GM21528 (cell line): ENCODE results near the gene TTC33.
A peak's percentile ranks its signal among the peaks of the same experiment; 100 is the strongest.

ENCODE experiments used
- ATAC-seq: cut with Tn5 transposase; IDR thresholded peaks from one replicate; pipeline ENCODE4 v1.9.1; 2021; ENCODE audit warnings: mild to moderate bottlenecking, moderate library complexity; ENCODE audit not compliant: unreplicated experiment, low FRiP score

Gene TTC33

DNA sequence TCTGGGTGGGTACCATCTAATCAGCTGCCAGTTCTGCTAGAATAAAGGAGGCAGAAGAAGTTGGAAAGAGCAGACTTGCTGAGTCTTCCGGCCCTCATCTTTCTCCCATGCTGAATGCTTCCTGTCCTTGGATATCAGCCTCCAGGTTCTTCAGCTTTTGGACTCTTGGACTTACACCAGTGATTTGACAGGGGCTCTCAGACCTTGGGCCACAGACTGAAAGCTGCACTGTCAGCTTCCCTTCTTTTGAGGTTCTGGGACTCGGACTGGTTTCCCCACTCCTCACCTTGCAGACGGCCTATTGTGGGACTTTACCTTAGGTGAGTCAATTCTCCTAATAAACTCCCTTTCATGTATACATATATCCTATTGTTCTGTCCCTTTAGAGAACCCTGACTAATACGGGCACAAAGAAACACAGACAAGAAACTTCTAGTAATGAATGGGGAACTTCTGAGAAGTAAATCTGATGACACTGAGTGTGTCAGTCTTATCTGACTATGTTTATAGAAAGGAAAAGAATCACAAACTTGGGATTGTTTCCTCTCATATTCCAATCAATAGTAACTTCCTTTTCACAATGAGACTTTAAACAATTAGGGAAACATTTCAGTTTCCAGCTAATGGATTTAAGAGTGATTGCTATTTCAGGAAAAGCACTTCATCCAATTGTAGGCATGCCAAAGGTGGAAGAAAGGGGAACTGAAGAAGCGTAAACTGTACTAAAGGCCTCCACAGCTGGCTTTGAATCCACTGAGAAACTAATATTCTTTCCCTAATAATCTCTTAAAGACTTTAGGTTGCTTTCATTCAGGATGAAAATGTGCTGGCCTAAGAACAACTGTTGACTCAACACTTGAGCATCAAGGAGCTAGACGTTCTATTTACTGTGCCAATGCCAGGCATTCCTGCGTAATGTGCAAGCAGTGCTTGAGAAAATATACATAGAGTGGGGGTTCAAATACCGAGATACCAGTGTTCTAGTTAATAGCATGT lies 204.0 kb downstream of the TTC33 start:
- no peak for ATAC-seq

DNA sequence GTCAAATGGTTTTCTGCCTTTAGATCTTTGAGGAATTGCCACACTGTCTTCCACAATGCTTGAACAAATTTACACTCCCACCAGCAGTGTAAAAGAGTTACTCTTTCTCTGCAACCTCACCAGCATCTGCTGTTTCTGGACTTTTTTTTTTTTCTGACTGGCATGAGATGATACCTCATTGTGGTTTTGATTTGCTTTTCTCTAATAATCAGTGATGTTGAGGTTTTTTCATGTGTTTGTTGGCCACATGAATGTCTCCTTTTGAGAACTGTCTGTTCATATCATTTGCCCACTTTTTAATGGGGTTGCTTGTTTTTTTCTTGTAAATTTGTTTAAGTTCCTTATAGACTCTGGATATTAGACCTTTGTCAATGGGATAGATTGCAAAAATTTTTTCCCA lies 205.3 kb downstream of the TTC33 start:
- ATAC-seq = no peak

DNA sequence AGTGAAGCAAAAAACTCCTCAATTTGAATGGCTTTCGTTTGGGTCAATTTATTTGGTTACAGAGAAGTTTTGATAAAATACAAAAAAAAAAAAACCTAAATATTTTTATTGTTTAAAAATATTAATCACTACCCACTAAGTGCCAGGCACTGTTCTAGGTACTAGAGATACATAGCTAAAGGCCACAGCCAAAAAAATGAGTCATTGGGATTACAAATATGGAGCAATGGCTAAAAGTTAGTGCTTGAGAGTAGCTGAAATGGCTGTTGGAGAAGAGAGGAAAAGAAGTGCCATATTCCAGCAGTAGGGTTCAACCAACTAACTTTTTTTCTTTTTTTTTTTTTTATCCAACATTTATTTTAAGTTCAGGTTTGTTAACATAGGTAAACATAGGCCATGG lies 206.1 kb downstream of the TTC33 start:
- ATAC-seq = no peak

DNA sequence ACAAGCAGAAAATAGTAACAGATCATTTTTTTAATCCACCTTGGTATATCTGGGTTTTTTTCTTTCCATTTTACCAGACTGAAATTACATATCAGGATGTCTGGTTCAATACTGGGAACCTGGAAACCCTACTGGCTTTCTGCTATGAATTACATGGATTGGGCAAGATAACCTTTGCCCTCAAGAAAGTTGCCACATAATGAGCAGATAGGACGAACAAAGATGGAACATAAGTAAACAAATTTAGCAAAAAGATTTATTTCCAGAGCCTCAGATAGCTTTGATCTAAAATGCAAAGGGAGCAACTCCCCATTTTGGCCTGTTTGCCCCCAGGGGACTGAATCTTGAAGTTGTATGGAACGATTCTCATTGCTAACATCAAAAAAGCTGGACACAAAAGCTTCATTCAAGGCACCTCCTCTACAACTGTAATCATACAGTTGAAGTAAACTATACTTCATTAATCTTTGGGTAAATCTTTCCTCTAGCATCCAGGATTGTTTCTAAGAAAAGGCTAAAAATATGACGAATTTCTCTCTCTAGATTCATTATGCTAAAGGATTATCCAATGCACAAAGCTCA lies 207.7 kb downstream of the TTC33 start:
- ATAC-seq = no peak

DNA sequence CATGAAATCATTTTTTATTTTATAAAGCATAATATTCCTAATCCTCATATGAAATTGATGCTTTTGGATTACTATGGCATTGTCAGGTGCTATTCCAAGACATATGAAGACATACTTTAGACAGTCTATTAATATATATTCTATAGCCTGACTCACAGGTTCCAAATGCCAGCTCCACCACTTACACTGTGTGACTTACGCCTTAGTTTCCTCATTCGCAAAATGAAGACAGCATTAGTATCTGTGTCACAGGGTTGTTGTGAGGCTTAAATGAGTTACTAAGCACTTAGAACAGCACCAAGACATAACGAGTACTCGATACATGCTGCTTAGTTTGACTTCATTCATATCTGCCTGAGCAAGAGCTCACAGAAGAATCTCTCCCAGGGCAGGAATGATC lies 208.2 kb downstream of the TTC33 start:
- ATAC-seq = no peak

DNA sequence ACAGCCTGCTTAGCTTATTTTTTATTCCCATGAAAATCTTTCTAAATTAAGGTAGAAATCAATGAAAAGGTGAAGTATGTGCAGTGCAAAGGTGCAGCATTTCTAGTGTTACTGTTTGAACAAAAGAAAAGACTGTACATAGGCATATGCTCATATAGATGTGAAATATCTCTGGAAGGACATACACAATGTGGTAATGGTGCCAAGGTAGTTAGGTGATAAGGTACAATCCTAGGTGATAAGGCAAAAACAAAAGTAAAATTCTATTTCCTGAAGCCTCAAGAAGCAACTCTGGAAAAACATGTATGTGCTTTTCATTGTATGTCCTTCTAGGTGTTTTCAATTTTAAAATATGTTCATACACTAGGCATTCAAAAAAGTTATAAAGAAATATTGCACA lies 215.5 kb downstream of the TTC33 start:
- ATAC-seq = no peak

DNA sequence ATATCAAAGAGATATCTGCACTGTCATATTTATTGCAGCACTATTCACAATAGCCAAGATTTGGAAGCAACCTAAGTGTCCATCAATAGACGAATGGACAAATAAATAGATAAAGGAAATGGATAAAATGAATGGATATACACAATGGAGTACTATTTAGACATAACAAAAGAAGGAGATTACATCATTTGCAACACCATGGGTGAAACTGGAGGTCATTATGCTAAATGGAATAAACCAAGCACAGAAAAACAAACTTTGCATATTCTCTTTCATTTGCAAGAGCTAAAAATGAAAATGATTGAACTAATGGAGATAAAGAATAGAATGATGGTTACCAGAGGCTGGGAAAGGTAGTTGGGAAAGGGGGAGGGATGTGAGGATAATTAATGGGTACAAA lies 231.1 kb downstream of the TTC33 start:
- ATAC-seq = no peak

DNA sequence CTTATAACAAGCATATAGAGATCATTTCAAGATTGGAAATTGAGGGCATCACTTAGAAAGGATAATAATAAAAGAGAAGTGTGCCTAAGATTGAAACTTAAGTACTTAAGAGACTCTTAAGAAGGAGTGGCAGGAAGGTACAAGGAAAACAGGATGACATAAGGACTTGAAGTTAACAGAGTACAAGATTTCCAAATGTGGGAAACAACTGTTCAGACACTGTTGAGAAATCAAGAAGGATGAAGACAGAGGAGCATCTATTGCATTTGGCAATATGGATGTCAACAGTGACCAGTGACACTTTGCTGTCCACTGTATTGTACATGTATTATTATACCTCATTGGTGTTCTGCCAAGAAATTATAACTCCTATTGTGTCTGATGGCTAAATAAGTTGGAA lies 233.8 kb downstream of the TTC33 start:
- ATAC-seq = no peak

DNA sequence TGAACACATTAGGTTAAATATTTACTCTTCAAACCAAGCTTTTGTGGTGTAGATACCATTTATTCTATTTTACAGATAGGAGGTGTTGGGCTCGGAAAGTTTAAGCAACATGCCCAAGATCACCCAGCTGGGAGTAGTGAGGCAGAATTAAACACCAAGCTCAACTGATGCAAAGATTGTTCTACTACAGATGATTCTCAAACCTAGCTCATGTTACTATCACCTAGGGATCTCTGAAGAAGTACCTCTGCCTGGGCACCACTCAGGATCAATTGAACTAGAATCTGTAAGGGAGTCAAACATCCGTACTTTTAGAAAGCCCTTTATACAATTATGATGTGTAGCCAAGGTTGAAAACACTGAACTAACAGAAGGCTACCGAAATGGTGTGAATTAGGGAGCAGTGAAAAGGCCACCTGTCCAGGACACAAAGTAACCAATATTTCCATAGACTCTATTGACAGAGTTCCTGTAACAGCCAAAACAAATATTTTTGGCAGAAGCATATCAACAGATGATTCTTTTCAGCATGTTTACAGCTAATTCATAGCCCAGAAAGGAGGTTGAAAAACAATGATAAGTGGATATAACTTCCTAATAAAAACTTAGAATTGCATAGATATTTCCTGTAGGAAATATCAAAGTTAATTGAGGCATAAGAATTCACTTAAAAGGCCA lies 234.5 kb downstream of the TTC33 start:
- ATAC-seq = no peak

DNA sequence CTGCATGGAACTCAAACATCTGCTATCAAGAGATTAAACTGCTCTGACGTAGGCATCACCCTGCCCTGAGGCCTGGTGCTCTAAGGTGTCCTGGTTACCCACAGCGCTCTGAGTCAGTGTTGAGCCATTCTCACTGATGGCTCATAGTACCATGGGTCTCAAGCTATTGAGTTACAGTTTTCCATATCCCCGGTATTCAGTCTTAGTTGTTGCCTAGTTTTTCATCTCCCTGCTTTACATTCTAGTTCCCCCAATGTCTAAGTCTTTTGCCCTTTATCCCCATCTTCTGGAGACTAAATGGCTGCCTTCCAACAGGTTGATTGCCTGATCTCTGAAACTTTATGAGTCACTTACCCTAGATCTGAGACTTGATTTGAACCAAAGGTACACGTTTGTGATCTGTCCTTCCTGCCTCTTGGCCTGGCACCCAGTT lies 237.3 kb downstream of the TTC33 start:
- no peak for ATAC-seq

DNA sequence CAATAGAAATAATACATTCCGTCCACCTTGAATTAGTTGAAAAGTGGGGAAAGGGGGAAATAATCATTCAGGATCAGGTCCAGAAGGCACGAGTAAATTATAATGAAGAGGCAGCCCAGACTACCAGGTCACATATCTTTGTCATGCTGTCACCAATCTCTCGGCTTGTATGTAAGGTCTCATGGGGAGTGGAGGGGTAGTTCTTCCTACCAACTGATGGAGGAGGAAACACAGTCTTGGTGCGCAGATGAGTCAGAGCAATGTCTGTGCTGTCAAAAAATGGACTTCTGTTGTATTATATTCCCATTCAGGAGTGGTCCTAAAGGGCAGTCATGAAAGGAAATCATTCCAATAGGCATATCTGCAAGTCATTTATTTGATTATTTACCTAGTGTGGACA lies 240.3 kb downstream of the TTC33 start:
- ATAC-seq = no peak

DNA sequence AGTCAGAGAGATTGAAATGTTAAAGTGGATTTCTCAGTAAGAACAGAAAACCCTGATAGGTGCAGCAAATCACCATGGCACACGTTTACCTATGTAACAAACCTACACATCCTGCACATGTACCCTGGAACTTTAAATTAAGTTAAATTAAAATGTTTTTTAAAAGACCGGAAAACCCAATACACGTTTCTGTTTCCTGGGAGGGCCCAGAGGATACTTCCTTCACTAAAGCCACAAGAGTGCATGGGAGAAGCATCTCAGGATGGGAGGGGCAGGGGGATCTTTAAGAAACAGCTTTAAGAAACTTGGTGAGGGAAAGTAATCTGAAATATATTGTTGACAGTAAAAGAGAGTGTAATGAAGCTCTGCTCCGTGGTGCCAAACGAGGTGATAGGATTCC lies 240.8 kb downstream of the TTC33 start:
- ATAC-seq = no peak

DNA sequence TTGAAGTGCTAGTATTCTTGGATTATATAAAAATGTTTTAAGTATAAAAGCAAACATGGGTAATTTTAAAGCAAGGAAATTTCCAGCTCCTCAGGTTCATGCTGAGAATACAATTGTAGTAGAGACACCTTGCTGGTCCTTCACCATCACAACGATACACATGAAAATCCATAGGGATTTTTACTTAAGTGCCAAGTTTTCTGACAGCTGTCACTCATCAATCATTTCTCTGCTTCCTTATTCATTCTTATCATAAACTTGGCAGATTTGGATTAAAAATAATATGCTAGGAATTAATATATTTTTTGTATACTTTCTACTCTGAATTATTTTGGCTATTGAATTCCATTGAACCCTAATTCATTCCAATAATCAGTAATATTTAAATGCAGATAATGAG lies 244.0 kb downstream of the TTC33 start:
- ATAC-seq = no peak

DNA sequence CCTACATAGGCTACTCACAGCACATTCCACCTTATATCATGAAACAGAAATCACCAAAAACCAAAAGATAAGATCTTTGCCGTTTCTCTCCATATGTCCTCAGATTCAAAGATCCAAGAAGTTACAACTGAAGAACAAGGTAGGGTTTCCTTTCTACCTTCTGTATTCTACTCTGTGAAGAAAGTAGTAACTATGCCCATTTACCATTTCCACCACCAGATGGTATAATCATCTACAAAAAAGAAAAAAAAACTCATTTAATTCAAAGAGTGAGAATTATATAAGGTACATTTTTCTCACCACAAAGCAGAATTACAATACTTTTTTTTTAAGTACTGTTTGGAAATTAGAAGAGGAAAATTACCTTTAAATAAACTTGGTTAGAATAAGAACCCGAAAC lies 248.7 kb downstream of the TTC33 start:
- ATAC-seq = no peak

DNA sequence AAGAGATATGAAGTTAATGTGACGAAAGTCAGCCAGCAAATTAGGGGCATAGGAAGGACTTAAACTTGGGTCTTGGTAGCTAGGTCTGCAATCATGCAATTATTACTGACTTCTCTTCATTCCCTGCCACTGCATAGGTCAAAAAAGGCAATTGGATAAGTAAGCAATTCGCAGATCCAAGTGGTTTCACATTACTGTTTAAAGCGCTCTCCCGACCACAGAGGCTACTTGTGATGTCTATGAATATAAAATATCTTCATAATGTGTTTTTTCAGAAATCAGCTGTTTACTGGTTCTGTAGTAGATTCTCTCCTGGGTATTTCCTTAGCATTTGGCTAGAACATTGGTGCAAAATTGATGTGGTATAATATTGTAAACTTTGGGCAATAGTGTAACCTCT lies 250.7 kb downstream of the TTC33 start:
- no peak for ATAC-seq

DNA sequence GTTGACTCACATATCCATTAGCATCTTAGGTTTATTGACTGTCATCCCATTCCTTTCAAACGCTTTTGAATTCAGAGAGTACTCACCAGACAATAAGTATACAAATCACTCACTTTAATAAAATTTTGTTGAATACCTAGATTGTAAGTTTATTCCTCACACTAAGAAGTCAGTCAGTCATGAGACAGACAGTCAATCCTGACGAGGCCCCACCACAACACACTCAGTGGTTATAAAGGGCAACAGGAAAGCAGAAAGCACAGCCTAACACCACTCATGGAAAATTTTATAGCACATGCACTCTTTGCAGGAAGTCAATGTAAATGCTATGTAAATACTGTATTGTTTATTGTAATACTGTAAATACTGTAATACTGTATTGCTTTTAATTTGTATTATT lies 252.3 kb downstream of the TTC33 start:
- no peak for ATAC-seq

DNA sequence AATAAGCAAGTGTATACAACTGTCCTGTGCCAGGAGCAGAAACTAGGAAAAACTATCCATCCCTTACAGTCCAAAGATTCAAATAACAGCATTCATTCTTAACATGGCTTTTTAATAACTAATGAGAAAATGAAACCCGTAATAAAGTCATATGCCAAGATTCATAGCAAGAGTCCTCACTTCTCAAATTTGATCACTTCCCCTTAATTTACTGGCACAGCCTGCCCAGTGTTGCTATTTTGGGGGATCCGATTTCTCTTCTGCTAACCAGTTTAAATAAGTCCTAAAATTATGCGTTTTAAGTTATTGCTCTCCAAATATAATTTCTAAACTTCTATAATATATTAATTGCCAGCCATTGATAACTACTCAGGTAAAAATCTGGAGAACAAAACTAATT lies 253.0 kb downstream of the TTC33 start:
- ATAC-seq = peak; percentile 57

DNA sequence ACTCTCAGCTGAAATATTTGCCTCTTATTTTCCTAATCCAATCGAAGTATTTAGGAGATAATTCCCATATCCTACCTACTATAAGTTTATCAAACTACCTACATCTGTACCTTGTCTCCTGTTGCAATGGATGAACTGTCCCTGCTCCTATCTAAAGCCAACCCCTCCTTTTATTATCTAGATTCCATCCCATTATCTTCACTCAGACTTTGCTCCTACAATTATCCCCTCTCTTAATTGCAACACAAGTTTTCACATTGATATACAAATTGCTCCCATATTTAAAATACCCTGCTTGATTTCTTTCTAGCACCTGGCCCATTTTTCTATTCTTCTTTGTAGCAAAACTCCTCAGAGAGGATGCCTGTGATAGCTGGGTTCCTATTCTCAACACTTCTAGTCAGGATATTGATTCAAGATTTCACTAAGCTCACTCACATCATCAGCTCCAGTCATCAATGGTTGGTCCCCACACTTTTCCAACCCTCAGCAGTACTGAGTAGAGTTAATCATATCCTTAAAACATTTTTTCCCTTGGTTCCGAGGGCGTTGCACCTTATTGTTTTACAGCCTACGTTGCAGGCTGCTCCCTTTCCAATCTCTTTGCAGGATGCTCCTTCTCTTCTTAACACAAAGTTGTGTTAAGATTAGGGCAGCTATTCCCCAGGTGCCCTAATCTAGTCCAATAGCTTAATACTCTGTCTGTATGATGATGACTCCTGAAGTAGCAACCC lies 253.9 kb downstream of the TTC33 start:
- ATAC-seq = no peak

DNA sequence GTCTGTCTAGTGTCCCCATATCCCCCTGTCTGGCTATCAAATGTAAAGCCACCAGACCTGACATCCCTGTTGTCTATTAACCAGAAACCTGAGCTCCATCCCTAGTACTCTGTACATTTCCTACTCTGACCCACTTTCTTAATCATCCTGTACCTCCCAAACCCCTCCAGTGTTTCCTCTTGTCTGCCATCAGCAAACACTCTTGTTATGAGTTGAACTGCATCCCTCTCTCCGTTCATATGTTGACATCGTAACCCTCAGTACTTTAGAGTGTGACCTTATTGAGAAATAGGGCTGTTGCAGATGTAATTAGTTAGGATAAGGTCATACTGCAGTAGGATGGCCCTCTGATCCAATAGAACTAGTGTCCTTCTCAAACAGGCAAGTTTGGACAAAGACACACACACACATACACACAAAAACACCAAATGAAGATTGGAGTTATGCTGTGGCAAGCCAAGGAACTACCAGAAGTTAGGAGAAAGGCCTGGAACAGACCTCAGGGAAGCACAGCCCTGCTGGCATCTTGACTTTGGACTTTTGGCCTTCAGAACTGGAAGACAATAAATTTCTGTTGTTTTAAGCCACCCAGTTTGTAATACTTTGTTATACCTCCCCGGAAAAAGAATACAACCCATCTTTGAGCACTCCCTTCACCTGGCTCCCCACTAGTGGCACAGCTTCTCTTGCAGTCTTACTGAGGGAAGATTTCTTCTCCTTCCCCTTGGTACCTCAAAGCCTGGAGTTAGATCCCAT lies 256.1 kb downstream of the TTC33 start:
- no peak for ATAC-seq

DNA sequence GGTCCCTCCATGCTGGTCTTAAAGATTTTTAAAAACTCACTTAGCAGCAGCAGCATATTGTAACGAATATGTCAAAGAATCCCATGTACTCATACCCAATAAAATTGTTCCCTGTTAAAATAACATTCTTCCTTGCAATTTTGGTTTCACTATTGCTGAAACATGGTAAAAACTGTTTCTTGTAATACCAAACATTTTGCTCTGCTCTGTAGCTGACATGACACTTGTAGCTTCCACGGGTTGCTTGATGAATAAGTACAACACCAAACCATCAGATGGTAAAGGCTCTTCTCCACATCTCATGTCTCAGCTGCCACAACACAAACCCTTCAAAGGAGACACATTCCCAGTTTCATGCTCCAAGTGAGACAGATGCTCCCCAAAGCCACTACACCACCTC lies 256.8 kb downstream of the TTC33 start:
- no peak for ATAC-seq
